GM19467 (cell line): Measurements from ENCODE around the gene EDDM3A.
"Not testable (repeated sequence)": the region's sequence is repeated elsewhere in the genome, so short reads cannot be mapped to it uniquely, and the experiment has no call there.

Source experiments
- ATAC-seq: cut with Tn5 transposase; IDR thresholded peaks from one replicate; pipeline ENCODE4 v1.9.1; 2021; ENCODE audit warnings: mild to moderate bottlenecking, moderate library complexity; ENCODE audit not compliant: unreplicated experiment

Gene EDDM3A

DNA sequence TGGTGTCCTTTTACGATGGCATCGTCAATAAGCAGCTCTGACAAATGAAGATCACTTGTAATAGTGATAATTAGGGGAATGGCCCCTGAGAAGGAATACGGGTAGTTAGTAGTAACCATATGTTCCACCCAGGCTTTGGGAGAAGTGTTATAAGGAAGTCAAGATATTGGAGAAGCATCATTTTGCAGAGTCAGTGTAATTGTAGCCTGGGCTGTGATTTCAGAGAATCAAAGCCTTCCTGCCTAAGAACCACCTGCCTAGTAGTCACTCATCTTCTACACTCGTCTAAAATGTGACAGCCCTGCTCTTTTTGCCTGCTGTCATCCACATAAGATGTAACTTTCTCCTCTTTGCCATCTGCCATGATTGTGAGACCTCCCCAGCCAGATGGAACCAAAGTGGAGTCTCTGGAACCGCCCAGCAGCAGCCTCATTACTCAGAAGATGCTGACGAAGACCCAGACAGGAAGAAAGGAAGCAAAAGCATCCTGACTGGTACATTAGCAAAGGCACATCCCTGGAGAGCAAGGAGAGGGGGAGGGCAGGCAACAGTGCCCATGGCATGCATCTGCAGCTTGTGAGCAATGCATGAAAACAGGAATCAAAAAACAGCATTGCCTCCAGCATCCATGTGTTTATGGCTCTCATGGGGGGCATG lies 12.6 kb upstream of the EDDM3A start:
- no peak for ATAC-seq

DNA sequence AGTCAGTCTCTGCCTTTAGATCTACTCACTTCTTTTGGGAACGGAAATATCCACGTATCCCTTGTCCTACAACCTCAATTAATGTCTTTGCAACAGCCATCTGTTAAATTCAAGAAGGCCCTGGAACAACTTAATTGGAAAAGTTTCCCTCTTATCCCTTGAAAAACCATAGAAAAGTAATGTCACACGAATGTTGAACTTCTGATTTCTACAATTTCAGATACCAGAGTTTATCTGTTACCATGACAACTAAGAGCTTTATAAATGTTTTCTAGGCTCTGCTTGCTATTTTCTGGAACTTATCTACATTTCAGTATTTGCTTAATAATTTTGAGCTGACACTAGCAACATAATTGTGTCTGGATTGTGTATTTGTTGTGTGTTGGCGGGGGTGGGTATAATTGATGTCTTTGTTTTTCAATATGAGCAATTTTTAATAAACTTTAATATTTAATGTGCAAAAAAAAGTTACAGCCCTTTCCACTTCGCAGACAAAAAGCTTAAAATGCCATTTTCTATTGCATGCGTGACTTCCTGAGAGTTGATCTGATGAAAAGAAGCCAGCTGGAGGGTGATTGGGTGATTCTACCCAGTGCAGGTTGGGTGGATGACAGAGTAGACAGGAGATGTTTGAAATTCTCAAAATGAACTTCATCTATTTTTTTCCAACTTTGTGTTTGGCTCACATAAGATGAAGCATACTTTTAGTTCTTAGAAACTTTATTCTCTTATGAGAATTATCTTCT lies 11.8 kb upstream of the EDDM3A start:
- ATAC-seq = no peak

- no peak for ATAC-seq
These were observed 11.3 kb upstream of the EDDM3A start for GRCh38 chr14:20734430-20734806.

- ATAC-seq = not testable (repeated sequence)
These were observed 7.4 kb upstream of the EDDM3A start for GRCh38 chr14:20738292-20738691.

DNA sequence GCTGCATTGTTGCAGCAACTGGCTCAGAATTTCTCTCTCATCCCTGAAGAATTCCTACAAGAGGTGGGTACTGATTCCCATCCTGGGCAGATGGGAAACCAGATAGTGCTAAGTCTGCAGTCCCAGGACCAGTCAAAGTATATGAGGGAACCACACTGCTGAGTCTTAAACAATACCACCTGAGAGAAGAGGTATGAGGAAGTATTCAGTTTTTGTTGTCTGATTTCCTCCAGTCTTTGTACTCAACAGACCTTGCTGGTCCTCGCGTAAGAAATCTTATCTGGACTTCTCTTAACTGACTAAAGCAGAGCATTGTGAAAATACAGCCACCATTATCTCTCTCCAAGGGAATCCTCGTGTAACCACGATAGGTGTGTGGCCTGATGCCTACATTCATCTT lies 3.6 kb upstream of the EDDM3A start:
- ATAC-seq = no peak

- no peak for ATAC-seq
These were observed 2.1 kb upstream of the EDDM3A start for GRCh38 chr14:20743556-20743955.

DNA sequence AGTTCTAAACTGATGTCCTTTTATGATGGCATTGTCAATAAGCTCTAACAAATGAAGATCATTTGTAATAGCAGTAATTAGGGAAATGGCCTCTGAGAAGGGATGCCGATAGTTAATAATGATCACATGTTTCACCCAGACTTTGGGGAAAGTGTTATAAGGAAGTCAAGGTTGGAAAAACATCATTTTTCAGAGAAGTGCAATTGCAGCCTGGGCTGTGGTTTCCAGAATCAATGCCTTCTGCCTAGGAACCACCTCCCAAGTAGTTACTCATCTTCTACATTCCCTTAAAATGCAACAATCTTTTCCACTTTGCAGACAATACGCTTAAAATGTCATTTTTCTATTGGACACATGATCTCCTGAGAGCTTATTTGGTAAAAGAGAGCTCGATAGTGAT lies 879 bp downstream of the EDDM3A start:
- no peak for ATAC-seq

GRCh38 chr14:20748439-20748838 lies 2.8 kb downstream of the EDDM3A start:
- no peak for ATAC-seq

DNA sequence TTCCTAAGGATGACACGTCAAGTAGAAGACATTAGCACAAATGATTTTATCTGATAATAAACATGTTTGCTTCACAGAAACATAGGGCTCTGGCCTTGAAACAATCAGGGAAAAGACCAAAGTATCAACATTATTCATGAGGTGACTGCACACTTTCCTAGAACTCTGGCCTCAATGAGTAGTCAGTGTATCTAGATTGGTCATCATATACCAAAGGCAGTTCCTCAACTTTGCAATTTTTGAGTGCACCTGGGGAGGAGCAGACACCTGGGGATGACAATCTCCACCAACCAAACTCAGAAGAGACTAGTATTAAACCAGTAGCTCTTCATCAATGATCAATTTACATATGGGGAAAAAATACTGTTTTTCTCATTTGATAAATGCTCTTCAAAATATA lies 4.5 kb downstream of the EDDM3A start:
- ATAC-seq = no peak

DNA sequence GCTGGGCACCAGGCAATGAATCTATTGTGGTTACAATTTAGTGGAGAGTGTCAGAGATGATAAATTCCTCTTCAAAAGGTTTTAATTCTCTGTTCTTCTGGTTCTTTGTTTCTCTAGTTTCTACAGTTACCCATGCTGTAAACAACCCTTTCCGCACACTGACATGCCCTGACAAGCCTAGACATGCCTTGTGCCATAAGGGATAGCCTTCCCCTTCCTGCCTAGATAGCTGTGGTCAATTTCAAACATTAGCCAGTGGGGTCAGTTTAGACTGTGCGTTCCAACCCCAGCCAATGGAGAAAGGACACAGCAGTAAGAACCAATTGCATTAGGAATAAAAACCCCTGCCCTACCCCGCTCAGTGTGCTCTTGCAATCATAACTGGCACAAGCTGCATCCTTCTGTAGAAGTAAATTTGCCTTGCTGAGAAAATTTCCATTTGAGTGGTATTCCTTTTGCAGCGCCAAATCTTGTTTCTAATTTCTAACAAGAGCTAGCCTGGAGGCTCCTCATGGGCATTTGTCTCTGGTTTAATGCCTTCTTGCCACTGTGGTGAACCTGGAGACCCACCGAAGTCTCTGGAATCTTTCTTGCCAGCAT lies 6.4 kb downstream of the EDDM3A start:
- no peak for ATAC-seq

GRCh38 chr14:20754308-20754707 lies 8.6 kb downstream of the EDDM3A start:
- no peak for ATAC-seq

DNA sequence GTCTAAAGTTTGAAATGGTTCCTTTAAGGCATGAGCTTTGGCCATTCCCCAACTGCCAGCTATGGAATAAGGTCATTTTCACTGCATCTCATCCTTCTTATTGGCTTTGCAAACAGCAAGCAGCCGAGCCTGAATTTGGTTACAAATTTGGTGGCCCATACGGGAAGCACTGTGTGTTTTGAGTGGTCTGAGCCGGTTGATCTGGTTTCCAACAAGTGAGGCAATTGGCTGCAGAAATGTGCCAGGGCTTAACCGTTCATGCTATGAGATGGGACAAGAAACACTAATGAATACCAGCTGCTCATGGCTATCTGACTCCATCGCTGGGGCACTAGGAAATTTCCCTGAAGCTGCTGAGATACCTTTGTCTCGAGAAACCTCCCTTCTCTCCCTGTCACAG lies 9.3 kb downstream of the EDDM3A start:
- no peak for ATAC-seq

DNA sequence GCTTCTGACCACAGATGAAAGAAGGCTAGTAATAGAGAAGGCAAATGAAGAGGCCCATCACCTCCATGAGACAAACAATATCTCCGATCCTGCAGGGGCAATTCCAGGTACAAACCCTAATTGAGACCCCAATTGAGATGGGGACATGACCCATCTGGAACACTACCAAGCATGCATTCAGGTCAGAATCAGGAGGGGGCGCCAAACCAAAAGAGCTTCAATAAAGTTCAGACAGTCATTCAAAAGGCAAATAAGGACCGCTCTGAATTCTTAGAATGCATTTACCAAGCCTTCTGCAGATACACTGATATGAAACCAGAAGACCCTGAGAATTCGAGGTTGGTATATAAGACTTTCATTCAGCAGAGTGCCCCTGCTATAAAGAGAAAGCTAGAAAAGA lies 12.3 kb downstream of the EDDM3A start:
- ATAC-seq = no peak

GRCh38 chr14:20759465-20759864 lies 13.8 kb downstream of the EDDM3A start:
- ATAC-seq = not testable (repeated sequence)

- no peak for ATAC-seq
These were observed 15.3 kb downstream of the EDDM3A start for GRCh38 chr14:20760950-20761349.

GRCh38 chr14:20768593-20768892 lies 22.9 kb downstream of the EDDM3A start:
- ATAC-seq = no peak

DNA sequence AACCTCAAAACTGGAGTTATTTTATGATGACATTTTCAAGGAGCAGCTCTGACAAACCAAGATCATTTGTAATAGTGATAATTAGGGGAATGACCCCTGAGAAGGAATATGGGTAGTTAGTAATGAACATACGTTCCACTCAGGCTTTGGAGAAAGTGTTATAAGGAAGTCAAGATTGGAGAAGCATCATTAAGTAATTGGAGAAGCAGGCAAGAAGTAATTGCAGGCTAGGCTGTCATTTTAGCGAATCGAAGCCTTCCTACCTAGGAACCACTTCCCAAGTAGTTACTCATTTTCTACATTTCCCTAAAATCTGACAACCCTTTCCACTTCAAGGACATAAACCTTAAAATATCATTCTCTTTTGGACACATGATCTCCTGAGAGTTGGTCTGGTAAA lies 23.7 kb downstream of the EDDM3A start:
- no peak for ATAC-seq

- ATAC-seq = no peak
These were observed 27.0 kb downstream of the EDDM3A start for GRCh38 chr14:20772650-20773049.

GRCh38 chr14:20774258-20774824 lies 28.7 kb downstream of the EDDM3A start:
- ATAC-seq = no peak

DNA sequence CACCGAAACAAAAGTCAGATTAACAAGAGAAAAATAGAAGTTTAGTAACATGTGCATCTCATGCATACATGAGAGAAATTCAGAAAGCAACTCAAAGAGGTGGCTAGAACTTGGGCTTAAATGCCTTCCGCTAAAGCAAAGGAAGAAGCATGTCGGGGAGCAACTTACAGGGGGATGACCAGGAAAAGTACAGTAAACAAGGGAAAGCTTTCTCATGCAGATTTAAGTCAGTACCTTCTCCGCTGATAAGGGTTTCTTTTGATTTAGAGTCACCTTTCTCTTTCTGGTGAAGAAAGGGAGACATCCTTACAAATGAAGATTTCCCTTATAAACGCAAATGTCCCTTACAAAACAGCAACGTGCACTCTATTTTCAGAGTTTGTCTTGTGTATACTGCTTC lies 29.4 kb downstream of the EDDM3A start:
- no peak for ATAC-seq

- no peak for ATAC-seq
These were observed 30.2 kb downstream of the EDDM3A start for GRCh38 chr14:20775901-20776300.

DNA sequence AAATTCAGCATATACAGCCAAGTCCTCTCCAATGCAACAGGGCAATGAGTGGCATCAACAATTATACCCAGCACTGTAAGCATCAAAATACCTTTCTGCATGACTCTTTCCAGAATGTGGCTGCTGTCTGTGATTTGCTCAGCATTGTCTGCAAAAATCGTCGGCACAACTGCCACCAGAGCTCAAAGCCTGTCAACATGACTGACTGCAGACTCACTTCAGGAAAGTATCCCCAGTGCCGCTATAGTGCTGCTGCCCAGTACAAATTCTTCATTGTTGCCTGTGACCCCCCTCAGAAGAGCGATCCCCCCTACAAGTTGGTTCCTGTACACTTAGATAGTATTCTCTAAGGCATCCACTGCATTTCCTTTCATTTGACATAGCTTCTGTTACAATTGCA lies 36.1 kb downstream of the EDDM3A start:
- ATAC-seq = no peak
